ENCODE measurements around the gene MSRB3. TPM values are rescaled to one million over a fixed set of nuclear protein-coding genes. Genes with fewer than 3 reads are reported as not detected.

Gene MSRB3
- total and polyA plus RNA-seq, 12 donors, result 44.7 to 169 (median 119) TPM

GRCh38 chr12:65259501-65259900, 19.0 kb upstream of the MSRB3 start:
- Histone ChIP-seq H3K27ac (no peak overlapping the region), H3K4me3 (no peak overlapping the region), H3K27me3 (no peaks in the 10 kb centered on the region), H3K9me3 (no peaks in the 10 kb centered on the region), H3K36me3 (no peaks in the 10 kb centered on the region), H3K4me1 (no peaks in the 10 kb centered on the region)
- TF ChIP-seq CTCF (IDR thresholded peaks at IDR 0.05), result no peak
- DNase-seq (no peak), ATAC-seq (no peak)
- intact Hi-C loops (cut with DNase I), result no loop called here

- Histone ChIP-seq H3K4me1 (no peaks in the 10 kb centered on the region), H3K36me3 (no peaks in the 10 kb centered on the region), H3K4me3 (no peak overlapping the region), H3K27ac (no peak overlapping the region), H3K9me3 (no peaks in the 10 kb centered on the region), H3K27me3 (no peaks in the 10 kb centered on the region)
- intact Hi-C loops (cut with DNase I), result loop anchor here in 1 of 10 donors (5.0 kb wide), 1 partner anchor 51 kb away; no protein-coding TSS in a partner anchor
- DNase-seq, result no peak
- no peak for ATAC-seq
- no peak for TF ChIP-seq CTCF (IDR thresholded peaks at IDR 0.05)
- WGBS, 2 donors, result 87 to 90% methylated on average over 4 of the region's 4 CpGs
Measured at GRCh38 chr12:65263777-65264176, 14.7 kb upstream of the MSRB3 start.

GRCh38 chr12:65266408-65266807, 12.1 kb upstream of the MSRB3 start:
- Histone ChIP-seq H3K36me3 (no peaks in the 10 kb centered on the region), H3K4me3 (no peak overlapping the region), H3K4me1 (no peaks in the 10 kb centered on the region), H3K9me3 (no peaks in the 10 kb centered on the region), H3K27ac (no peak overlapping the region), H3K27me3 (no peaks in the 10 kb centered on the region)
- 88 to 93% methylated on average over 3 of the region's 3 CpGs for WGBS, 2 donors
- intact Hi-C loops (cut with DNase I), result no loop called here
- DNase-seq (no peak), ATAC-seq (no peak)
- TF ChIP-seq CTCF (IDR thresholded peaks at IDR 0.05), result no peak

- Histone ChIP-seq H3K27ac (no peak overlapping the region), H3K27me3 (no peaks in the 10 kb centered on the region), H3K4me1 (no peaks in the 10 kb centered on the region), H3K9me3 (no peaks in the 10 kb centered on the region), H3K36me3 (no peaks in the 10 kb centered on the region), H3K4me3 (no peak overlapping the region)
- no peak for TF ChIP-seq CTCF (IDR thresholded peaks at IDR 0.05)
- intact Hi-C loops (cut with DNase I), result no loop called here
- no peak for ATAC-seq
- no peak for DNase-seq
- 43 to 62% methylated on average over 1 of the region's 1 CpG for WGBS, 2 donors
Measured at GRCh38 chr12:65269603-65270002, 8.9 kb upstream of the MSRB3 start.
